ENCODE results near the gene NID2. TPM values are rescaled to one million over a fixed set of nuclear protein-coding genes. Genes with fewer than 3 reads are reported as not detected.
A peak's percentile ranks its signal among the peaks of the same experiment; 100 is the strongest.

Gene NID2
- total RNA-seq, 1 experiment from 2014 or later, result 3.1 TPM

DNA sequence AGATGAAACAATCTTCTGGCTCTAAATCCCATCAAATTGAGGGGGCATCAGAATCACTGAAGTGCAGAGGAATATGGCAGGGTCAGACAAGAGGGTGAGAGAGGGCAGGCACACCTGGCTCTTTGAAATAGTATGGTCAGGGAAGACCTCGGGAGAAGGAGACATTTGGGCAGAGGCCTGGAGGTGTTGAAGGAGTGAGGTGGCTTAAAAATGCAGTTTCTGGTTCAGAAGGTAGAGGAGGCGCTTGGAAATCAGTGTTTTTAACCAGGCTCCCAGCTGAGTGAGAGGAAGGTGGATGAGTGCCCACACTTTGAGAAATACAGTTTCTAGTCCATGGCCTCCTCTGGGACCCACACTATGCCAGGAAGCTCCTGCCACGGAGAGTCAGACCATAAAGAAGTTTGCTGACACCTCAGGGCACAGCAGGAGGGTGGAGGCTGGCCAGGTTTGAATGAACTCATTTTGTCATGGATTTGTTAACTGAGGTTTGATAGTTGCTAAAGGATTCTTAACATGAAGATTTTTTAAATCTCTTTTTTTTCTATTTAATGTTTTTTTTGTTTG is 20.1 kb downstream of the NID2 start:
- no peaks in the 10 kb centered on the region for H4K20me1 ChIP-seq (ENCODE audit: low read length)
- H3K9me3 ChIP-seq (ENCODE audit: low read length), result no peaks in the 10 kb centered on the region
- no TSS peak for BruUV-seq (replicated peaks)
- H3K27ac ChIP-seq (ENCODE audit: low read length), result no peak overlapping the region
- no peak overlapping the region for H3K9ac ChIP-seq (ENCODE audit: low read length)
- no peaks in the 10 kb centered on the region for H3K27me3 ChIP-seq (ENCODE audit: low read length)
- H2AFZ ChIP-seq (ENCODE audit: low read length), result 0 out of 2 replicates have a peak overlapping the region, but pooled peaks have one; percentile 32
- ATAC-seq (peak; percentile 69), DNase-seq (peak; percentile 18)
- no peaks in the 10 kb centered on the region for H3K79me2 ChIP-seq (ENCODE audit: low read length)
- no peaks in the 10 kb centered on the region for H3K36me3 ChIP-seq (ENCODE audit: low read depth, low read length)
- no peaks in the 10 kb centered on the region for H3K9me2 ChIP-seq (replicated peaks; ENCODE audit: low read length)
- POLR2A ChIA-PET (ENCODE audit: unreplicated experiment), result no interaction called here
- peaks cover 22% of the 10 kb centered on the region for H3K4me1 ChIP-seq (ENCODE audit: insufficient read depth, low read length)
- CTCF ChIA-PET, result no interaction called here
- intact Hi-C loops (cut with micrococcal nuclease), result loop anchor here (5.0 kb wide), 1 partner anchor 64 kb away; no protein-coding TSS in a partner anchor
- H3K4me2 ChIP-seq (ENCODE audit: low read length), result no peak overlapping the region
- H3K4me3 ChIP-seq (ENCODE audit: low read length), result no peak overlapping the region
- H3F3A ChIP-seq (ENCODE audit: low read length, unreplicated experiment), result no peaks in the 10 kb centered on the region
- no peak for TF ChIP-seq EZH2phosphoT487 (IDR thresholded peaks at IDR 0.05; ENCODE audit: borderline replicate concordance, low read length)
- TF ChIP-seq, protein P1, sequence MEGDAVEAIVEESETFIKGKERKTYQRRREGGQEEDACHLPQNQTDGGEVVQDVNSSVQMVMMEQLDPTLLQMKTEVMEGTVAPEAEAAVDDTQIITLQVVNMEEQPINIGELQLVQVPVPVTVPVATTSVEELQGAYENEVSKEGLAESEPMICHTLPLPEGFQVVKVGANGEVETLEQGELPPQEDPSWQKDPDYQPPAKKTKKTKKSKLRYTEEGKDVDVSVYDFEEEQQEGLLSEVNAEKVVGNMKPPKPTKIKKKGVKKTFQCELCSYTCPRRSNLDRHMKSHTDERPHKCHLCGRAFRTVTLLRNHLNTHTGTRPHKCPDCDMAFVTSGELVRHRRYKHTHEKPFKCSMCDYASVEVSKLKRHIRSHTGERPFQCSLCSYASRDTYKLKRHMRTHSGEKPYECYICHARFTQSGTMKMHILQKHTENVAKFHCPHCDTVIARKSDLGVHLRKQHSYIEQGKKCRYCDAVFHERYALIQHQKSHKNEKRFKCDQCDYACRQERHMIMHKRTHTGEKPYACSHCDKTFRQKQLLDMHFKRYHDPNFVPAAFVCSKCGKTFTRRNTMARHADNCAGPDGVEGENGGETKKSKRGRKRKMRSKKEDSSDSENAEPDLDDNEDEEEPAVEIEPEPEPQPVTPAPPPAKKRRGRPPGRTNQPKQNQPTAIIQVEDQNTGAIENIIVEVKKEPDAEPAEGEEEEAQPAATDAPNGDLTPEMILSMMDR (conservative IDR thresholded peaks at IDR 0.05; ENCODE audit: low read depth, low read length), result no peak
- no peak for TF ChIP-seq EZH2 (IDR thresholded peaks at IDR 0.05; ENCODE audit: low read length, unreplicated experiment)

DNA sequence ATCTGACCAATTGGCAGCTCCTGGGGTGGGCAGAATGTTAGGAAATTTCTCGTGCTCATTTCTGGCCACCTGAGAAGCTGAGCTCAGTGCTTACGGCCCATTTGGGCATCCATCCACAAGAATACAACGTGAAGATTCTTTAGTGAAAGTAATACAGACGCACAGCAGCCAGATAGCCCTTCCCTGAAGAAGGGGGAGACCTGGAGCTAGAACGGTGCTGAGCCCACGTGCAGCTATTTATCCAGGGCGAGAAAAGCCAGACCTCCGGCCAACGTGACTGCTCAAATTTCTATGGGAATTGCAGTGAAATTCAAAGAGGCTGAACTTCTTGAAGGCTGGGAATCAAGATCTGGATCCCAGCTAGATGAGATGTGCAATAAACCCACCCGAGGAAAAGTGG is 20.7 kb downstream of the NID2 start:
- H2AFZ ChIP-seq (ENCODE audit: low read length), result no peak overlapping the region
- POLR2A ChIA-PET (ENCODE audit: unreplicated experiment), result no interaction called here
- no peaks in the 10 kb centered on the region for H3K36me3 ChIP-seq (ENCODE audit: low read depth, low read length)
- H3K79me2 ChIP-seq (ENCODE audit: low read length), result no peaks in the 10 kb centered on the region
- no peaks in the 10 kb centered on the region for H4K20me1 ChIP-seq (ENCODE audit: low read length)
- H3K4me1 ChIP-seq (ENCODE audit: insufficient read depth, low read length), result peaks cover 26% of the 10 kb centered on the region
- H3K4me3 ChIP-seq (ENCODE audit: low read length), result no peak overlapping the region
- ATAC-seq (no peak), DNase-seq (no peak)
- no peak overlapping the region for H3K27ac ChIP-seq (ENCODE audit: low read length)
- H3K9me2 ChIP-seq (replicated peaks; ENCODE audit: low read length), result no peaks in the 10 kb centered on the region
- H3K9me3 ChIP-seq (ENCODE audit: low read length), result no peaks in the 10 kb centered on the region
- no TSS peak for BruUV-seq (replicated peaks)
- intact Hi-C loops (cut with micrococcal nuclease), result loop anchor here (5.0 kb wide), 1 partner anchor 64 kb away; no protein-coding TSS in a partner anchor
- no peaks in the 10 kb centered on the region for H3K27me3 ChIP-seq (ENCODE audit: low read length)
- H3K4me2 ChIP-seq (ENCODE audit: low read length), result no peak overlapping the region
- CTCF ChIA-PET, result interaction anchor here (0.9 kb wide), 1 partner anchor 32 kb away, joined by 4 read pairs; no protein-coding TSS in a partner anchor
- no peaks in the 10 kb centered on the region for H3F3A ChIP-seq (ENCODE audit: low read length, unreplicated experiment)
- H3K9ac ChIP-seq (ENCODE audit: low read length), result no peak overlapping the region
- TF ChIP-seq EZH2phosphoT487 (IDR thresholded peaks at IDR 0.05; ENCODE audit: borderline replicate concordance, low read length) (no peak), EZH2 (IDR thresholded peaks at IDR 0.05; ENCODE audit: low read length, unreplicated experiment) (no peak)
- TF ChIP-seq, protein P1 (conservative IDR thresholded peaks at IDR 0.05; ENCODE audit: low read depth, low read length), result no peak

DNA sequence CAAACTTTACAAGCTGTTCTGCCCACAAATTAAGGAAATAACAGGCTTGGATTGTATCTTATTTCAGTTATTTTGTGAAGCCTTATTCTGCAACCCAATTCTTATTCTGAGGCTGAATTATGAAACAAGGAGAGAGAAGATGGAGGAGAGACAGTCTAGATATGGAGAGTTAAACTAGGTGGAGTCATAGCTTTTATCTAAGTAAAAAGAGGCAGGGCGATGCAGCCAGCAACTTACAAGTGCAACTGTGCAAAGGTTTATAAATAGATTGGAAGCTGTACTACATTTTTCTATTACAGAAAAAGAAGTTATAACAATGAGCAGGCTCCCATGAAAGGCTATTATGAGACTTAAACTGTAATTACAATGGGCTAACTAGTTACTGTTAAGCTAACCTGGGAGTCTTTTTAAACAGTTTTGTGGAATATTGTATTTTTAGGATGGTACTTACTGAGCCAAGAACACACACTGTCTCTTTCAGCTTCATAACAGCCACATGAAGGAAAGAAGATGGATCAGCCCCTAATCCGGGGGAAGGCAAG is 22.4 kb downstream of the NID2 start:
- no peak overlapping the region for H2AFZ ChIP-seq (ENCODE audit: low read length)
- H3K36me3 ChIP-seq (ENCODE audit: low read depth, low read length), result no peaks in the 10 kb centered on the region
- H3K4me3 ChIP-seq (ENCODE audit: low read length), result no peak overlapping the region
- no peaks in the 10 kb centered on the region for H3K79me2 ChIP-seq (ENCODE audit: low read length)
- H3K9me2 ChIP-seq (replicated peaks; ENCODE audit: low read length), result no peaks in the 10 kb centered on the region
- H3K4me1 ChIP-seq (ENCODE audit: insufficient read depth, low read length), result peaks cover 26% of the 10 kb centered on the region
- ATAC-seq, result no peak
- H3K27me3 ChIP-seq (ENCODE audit: low read length), result no peaks in the 10 kb centered on the region
- POLR2A ChIA-PET (ENCODE audit: unreplicated experiment), result interaction anchor here (0.6 to 1.1 kb wide), 4 partner anchors 22 to 97 kb away, joined by 3 to 13 read pairs (median 5); partner anchors contain the start of gene NID2
- no peaks in the 10 kb centered on the region for H3K9me3 ChIP-seq (ENCODE audit: low read length)
- H3F3A ChIP-seq (ENCODE audit: low read length, unreplicated experiment), result no peaks in the 10 kb centered on the region
- TF ChIP-seq EZH2phosphoT487 (IDR thresholded peaks at IDR 0.05; ENCODE audit: borderline replicate concordance, low read length) (no peak), EZH2 (IDR thresholded peaks at IDR 0.05; ENCODE audit: low read length, unreplicated experiment) (no peak)
- TF ChIP-seq, protein P1 (conservative IDR thresholded peaks at IDR 0.05; ENCODE audit: low read depth, low read length), result no peak
- H3K27ac ChIP-seq (ENCODE audit: low read length), result no peak overlapping the region
- no peak overlapping the region for H3K4me2 ChIP-seq (ENCODE audit: low read length)
- no peak for DNase-seq
- CTCF ChIA-PET, result no interaction called here
- intact Hi-C loops (cut with micrococcal nuclease), result loop anchor here (5.0 kb wide), 1 partner anchor 66 kb away; no protein-coding TSS in a partner anchor
- H4K20me1 ChIP-seq (ENCODE audit: low read length), result no peaks in the 10 kb centered on the region
- no TSS peak for BruUV-seq (replicated peaks)
- H3K9ac ChIP-seq (ENCODE audit: low read length), result no peak overlapping the region

All from PC-3 (cell line).